ENCODE data around the gene PIK3C2A.

DNA sequence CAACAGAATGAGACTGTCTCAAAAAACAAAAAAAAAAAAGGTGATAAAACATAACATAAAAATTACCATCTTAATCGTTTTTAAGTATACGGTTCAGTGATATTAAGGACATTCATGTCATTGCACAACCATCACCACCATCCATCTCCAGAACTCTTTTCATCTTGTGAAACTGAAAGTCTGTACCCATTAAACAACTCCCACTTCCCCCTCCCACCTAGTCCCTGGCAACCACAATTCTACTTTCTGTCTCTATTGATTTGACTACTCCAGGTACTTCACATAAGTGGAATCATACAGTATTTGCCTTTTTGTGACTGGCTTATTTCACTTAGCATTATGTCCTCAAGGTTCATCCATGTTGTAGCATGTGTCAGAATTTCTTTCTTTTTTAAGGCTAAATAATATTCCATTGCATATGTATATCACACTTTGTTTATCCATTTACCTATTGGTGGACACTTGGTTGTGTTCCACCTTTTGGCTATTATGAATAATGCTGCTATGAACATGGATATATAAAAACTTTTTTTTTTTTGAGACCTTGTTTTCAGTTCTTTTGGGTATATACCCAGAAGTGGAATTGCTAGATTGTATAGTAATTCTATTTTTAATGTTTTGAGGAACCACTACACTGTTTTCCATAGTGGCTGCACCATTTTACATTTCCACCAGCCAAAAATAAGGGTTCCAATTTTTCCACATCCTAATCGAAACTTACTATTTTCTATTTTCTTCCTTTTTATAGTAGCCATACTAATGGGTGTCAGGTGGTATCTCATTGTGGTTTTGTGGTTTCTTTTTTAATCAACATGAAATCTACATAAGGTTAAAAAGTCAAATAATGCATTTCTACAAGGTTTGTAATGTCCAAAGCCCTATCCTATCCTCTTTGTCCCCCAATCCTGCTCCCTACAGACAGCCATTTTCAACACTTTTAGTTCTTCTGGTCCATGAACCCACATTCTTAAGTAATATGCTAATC, 23.4 kb upstream of the PIK3C2A start:
- TF ChIP-seq EZH2 (IDR thresholded peaks at IDR 0.05; ENCODE audit: insufficient read depth, poor library complexity, severe bottlenecking) (no peak), EZH2phosphoT487 (IDR thresholded peaks at IDR 0.05; ENCODE audit: insufficient read depth, low read depth) (no peak)

Data from GM23248 (cell line).